ENCODE results near the gene PRR33. TPM values are rescaled to one million over a fixed set of nuclear protein-coding genes. Genes with fewer than 3 reads are reported as not detected.

Gene PRR33
- total and polyA plus RNA-seq, 2 donors (not counting 3 experiments of a cell fraction or from before 2014, with no cell fraction given): not detected

GRCh38 chr11:1888347-1888753 lies 3.3 kb downstream of the PRR33 start:
- TF ChIP-seq FOS (IDR thresholded peaks at IDR 0.05; ENCODE audit: borderline replicate concordance, insufficient read depth, low read length): no peak
- TF ChIP-seq MYC (IDR thresholded peaks at IDR 0.05; ENCODE audit: low read depth, low read length): no peak
- TF ChIP-seq GATA2 (IDR thresholded peaks at IDR 0.05; ENCODE audit: insufficient read depth, insufficient read length, low read depth, low read length): no peak
- TF ChIP-seq POLR2AphosphoS5 (IDR thresholded peaks at IDR 0.05; ENCODE audit: insufficient read depth, low read depth, low read length): no peak
- no peak for TF ChIP-seq POLR2A (IDR thresholded peaks at IDR 0.05; ENCODE audit: low read depth, low read length)
- no peak for TF ChIP-seq EZH2 (IDR thresholded peaks at IDR 0.05; ENCODE audit: borderline replicate concordance, low read depth, low read length, severe bottlenecking)
- no peak for TF ChIP-seq CTCF (IDR thresholded peaks at IDR 0.05; ENCODE audit: extremely low read depth in 1 of 2, insufficient read depth in 1 of 2, low read depth in 1 of 2, low read length in 2 of 2)
- no peak for TF ChIP-seq JUN (IDR thresholded peaks at IDR 0.05; ENCODE audit: borderline replicate concordance, insufficient read depth, insufficient read length, low read depth)
- no peak for TF ChIP-seq MAX (IDR thresholded peaks at IDR 0.05; ENCODE audit: insufficient read depth, insufficient read length)
- intact Hi-C loops (cut with micrococcal nuclease) (no loop called here), dilution Hi-C loops (cut with MboI; ENCODE audit: extremely low pct_ligation_motif_present, low sequenced_read_pairs) (no loop called here)
- ChIA-PET CTCF (interaction anchor here (1.1 kb wide), 1 partner anchor 263 kb away, joined by 3 read pairs; no protein-coding TSS in a partner anchor), POLR2A (no interaction called here)
- FAIRE-seq: no peak
- Histone ChIP-seq H2AFZ (ENCODE audit: low read depth, low read length) (no peak overlapping the region), H4K20me1 (replicated peaks; ENCODE audit: control insufficient read depth, extremely low read depth, insufficient read depth, low read length) (no peaks in the 10 kb centered on the region), H3K36me3 (ENCODE audit: control insufficient read depth in 2 of 2, extremely low read depth in 1 of 2, insufficient read depth in 2 of 2, low read length in 2 of 2) (no peaks in the 10 kb centered on the region), H3K9me1 (replicated peaks; ENCODE audit: control insufficient read depth, extremely low read depth, insufficient read depth, low read length) (no peaks in the 10 kb centered on the region), H3K4me3 (replicated peaks in 1 of 3; ENCODE audit: insufficient read depth in 1 of 3, low read depth in 1 of 3, low read length in 3 of 3) (no peak overlapping the region), H3K4me1 (ENCODE audit: control insufficient read depth, extremely low read depth, insufficient read depth, low read length) (no peaks in the 10 kb centered on the region), H3K4me2 (ENCODE audit: insufficient read depth, low read length) (no peak overlapping the region), H3K9ac (replicated peaks; ENCODE audit: extremely low read depth, insufficient read depth, low read length) (no peak overlapping the region), H3K79me2 (ENCODE audit: control insufficient read depth, insufficient read depth, low read length) (no peaks in the 10 kb centered on the region), H3K27me3 (ENCODE audit: control insufficient read depth in 2 of 2, insufficient read depth in 2 of 2, low read length in 2 of 2) (no peaks in the 10 kb centered on the region), H3K27ac (ENCODE audit: insufficient read depth, low read depth, low read length) (no peak overlapping the region), H3K9me3 (replicated peaks; ENCODE audit: control insufficient read depth, insufficient read depth, low read length) (no peaks in the 10 kb centered on the region)
- no TSS peak for BruUV-seq (replicated peaks)
- no peak for DNase-seq (ENCODE audit: low read depth, low spot score)
